Measurements from ENCODE around the gene SLC6A12.

SLC6A12 gene

GRCh38 chr12:177336-177979, 36.5 kb downstream of the SLC6A12 start:
- no peak for DNase-seq (ENCODE audit: low spot score)

- peak; percentile 91 for DNase-seq (ENCODE audit: low spot score)
Measured at GRCh38 chr12:176321-177181, 37.4 kb downstream of the SLC6A12 start.

- DNase-seq (ENCODE audit: low spot score): no peak
Measured at GRCh38 chr12:175759-176158, 38.2 kb downstream of the SLC6A12 start.

GRCh38 chr12:175250-175649, 38.7 kb downstream of the SLC6A12 start:
- DNase-seq (ENCODE audit: low spot score): no peak

GRCh38 chr12:174596-174995, 39.4 kb downstream of the SLC6A12 start:
- DNase-seq (ENCODE audit: low spot score): no peak

- DNase-seq (ENCODE audit: low spot score): no peak
Measured at GRCh38 chr12:174124-174523, 39.8 kb downstream of the SLC6A12 start.

GRCh38 chr12:172732-173161, 41.2 kb downstream of the SLC6A12 start:
- DNase-seq (ENCODE audit: low spot score): no peak

- DNase-seq (ENCODE audit: low spot score): no peak
Measured at GRCh38 chr12:171743-172676, 41.9 kb downstream of the SLC6A12 start.

GRCh38 chr12:171276-171675, 42.7 kb downstream of the SLC6A12 start:
- no peak for DNase-seq (ENCODE audit: low spot score)

- no peak for DNase-seq (ENCODE audit: low spot score)
Measured at GRCh38 chr12:170371-171225, 43.4 kb downstream of the SLC6A12 start.

- DNase-seq (ENCODE audit: low spot score): no peak
Measured at GRCh38 chr12:169528-170370, 44.2 kb downstream of the SLC6A12 start.

- DNase-seq (ENCODE audit: low spot score): peak; percentile 46
Measured at GRCh38 chr12:168763-169525, 45.0 kb downstream of the SLC6A12 start.

GRCh38 chr12:167959-168600, 45.9 kb downstream of the SLC6A12 start:
- no peak for DNase-seq (ENCODE audit: low spot score)

GRCh38 chr12:166425-167075, 47.4 kb downstream of the SLC6A12 start:
- no peak for DNase-seq (ENCODE audit: low spot score)

GRCh38 chr12:165862-166368, 48.0 kb downstream of the SLC6A12 start:
- no peak for DNase-seq (ENCODE audit: low spot score)

GRCh38 chr12:164207-164606, 49.8 kb downstream of the SLC6A12 start:
- DNase-seq (ENCODE audit: low spot score): no peak

GRCh38 chr12:163406-163986, 50.5 kb downstream of the SLC6A12 start:
- DNase-seq (ENCODE audit: low spot score): no peak

Data from SW480 (cell line).